Activated CD4-positive, alpha-beta T cell treated with anti-CD3 and anti-CD28 coated beads, Interleukin-2, amount 50 U/mL, for 1 hour (primary cell): ENCODE results near the gene PPIL6.
A peak's percentile ranks its signal among the peaks of the same experiment; 100 is the strongest.
"Not testable (repeated sequence)": the region's sequence is repeated elsewhere in the genome, so short reads cannot be mapped to it uniquely, and the experiment has no call there.

ENCODE experiments used
- DNase-seq: peaks from one replicate; pipeline ENCODE4 v3.0.0-alpha.2; 2020

The PPIL6 gene

DNA sequence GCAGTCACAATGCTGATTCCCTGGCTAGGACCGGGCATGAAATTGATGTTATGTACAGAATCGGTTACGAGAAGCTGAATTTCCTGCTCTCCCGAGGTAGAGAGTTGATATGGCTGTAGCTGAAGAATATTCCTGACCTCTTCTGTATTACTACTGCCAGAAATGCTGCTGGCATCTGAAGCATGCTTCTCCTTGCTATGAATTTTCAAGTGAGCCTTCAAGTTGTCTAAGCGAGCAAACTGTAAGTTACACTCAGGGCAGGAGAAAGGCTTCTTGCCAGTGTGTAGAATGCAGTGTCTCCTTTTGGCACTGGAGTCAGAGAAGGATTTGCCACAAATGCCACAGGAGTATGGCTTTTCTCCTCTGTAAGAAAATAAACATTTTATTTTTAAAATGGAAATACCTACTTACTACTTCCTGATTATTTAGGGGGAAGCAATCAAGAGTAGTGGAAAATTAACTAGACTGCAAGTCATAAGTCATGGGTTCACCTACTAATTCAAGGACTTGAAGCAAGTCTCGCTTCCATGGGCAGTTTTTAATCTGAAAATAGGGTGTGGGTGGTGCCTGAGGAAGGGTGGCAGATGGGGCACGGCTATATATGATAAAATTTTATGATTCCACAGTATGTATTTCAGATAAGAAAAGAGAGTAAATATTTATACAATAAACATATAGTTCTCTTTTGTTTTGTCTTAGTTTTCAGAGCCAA, 25.9 kb upstream of the PPIL6 start:
- no peak for DNase-seq

DNA sequence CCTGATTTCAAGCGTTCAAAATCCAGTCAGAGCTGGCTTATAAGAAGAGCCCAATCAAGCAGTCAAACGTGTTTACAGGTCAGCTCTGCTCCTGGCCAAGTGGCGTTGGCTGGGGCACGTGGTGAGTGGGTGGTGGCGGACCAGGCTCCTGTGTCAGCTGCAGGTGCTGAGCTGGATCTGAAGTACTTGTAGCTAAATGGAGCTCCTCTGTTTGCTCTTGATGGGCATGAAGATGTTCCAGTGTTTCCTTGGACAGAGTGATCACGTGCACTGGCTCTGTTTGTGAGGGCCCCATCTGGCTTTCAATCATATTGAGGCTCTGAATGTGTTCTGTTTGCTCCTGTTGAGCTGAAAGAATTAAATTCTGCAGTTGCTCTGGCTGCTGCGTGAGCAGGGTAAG, 25.3 kb upstream of the PPIL6 start:
- no peak for DNase-seq

DNA sequence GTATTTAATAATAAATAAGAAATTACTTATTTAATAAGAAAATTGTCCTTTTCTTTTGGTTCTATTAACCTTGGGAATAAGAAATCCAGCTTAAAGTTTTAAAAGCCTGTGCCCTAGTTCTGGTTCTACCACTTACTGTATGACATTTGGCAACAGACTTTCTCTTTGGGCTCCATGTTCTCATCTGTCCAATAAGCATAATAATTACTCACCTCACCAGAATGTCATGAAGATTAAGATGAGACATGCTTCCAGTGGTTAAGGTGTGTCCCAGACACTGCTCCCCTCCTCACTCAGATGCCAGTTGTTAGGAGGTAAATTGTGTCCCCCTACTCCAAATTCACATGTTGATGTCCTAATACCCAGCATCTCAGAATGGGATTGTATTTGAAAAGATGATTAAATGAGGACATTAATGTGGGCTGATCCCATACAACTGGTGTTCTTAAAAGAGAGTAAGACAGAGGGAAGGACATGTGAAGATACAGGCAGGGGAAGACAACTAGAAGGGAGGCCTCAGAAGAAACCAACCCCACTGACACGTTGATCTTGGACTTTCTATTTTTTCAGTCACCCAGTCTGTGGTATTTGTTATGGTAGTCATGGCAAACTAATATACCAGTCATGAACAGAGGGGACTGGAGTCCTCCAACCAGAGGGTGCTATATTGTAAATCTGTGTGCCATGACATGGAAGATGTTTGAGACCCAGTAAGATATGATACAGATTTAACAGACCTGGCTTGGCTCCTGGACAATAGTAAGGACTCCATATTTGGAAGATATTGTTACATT, 21.5 kb upstream of the PPIL6 start:
- DNase-seq = no peak

DNA sequence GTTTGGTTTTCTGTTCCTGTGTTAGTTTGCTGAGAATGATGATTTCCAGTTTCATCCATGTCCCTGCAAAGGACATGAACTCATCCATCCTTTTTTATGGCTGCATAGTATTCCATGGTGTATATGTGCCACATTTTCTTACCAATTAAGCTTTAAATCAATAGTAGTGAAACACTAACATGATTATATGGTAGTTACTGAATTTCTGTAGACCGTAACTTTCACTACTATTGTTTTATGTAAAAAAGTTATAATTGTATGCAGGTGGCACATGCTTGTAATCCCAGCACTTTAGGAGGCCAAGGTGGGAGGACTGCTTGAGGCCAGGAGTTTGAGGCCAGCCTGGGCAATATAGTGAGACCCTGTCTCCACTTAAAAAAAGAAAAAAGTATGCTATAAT, 20.8 kb upstream of the PPIL6 start:
- DNase-seq = not testable (repeated sequence)

DNA sequence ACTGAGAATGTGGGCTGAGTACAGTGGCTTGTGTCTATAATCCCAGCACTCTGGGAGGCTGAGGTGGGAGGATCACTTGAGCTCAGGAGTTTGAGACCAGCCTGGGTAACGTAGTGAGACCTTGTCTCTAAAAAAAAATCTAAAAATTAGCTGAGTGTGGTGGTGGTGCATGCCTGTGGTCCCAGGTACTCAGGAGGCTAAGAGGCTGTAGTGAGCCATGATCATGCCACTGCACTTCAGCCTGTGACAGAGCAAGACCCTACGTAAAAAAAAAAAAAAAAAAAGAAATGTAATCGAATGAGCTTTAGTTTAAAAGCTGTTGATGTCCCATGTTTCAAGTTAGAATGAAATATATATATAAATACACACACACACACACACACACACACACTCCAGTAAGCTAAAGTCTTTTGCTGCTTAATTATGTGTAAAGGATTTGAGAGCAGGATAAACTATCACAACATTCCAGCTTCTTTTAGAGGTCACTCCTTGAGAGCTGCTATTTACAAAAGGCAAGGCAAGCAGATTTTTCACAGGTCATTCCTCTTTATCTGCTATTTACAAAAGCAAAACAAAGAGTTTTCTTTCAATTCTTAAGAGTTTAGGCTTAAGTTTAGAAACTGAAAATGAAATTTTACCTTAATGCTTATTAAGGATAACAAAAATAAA, 19.9 kb upstream of the PPIL6 start:
- no peak for DNase-seq

DNA sequence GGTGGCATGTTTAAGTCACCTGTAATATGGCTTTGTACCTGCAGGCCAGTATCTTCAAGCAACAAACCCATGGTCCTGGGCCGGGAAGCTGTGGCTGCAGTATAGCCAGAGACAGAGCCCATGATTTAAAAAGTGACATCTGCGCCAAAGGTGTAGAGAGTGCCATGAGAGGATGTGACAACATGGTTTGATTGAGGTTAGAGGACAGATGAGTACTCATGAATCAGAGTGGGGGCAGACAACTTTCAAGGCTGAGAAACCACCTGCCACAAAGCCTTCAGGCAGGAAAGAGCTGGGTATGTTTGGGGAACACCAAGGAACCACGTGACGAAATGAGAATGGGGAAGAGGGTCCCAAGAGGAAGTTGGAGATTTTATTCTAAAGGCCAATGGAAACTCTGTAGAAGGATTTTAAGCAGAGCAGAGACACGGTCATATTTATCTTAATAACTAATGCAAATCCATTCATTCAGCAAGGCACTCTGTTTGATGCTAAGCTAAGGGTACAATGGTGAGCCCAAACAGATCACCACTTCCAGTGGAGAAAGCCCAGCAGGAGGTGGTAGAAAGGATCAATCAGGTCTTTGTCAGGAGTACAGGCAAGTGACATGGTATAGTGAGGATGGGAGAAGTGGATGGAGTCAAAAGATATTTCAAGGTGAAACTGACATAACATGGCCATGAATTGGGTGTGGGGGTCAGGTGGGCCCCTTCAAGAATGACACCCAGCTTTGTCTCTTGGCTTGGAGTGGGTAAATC, 18.5 kb upstream of the PPIL6 start:
- no peak for DNase-seq

DNA sequence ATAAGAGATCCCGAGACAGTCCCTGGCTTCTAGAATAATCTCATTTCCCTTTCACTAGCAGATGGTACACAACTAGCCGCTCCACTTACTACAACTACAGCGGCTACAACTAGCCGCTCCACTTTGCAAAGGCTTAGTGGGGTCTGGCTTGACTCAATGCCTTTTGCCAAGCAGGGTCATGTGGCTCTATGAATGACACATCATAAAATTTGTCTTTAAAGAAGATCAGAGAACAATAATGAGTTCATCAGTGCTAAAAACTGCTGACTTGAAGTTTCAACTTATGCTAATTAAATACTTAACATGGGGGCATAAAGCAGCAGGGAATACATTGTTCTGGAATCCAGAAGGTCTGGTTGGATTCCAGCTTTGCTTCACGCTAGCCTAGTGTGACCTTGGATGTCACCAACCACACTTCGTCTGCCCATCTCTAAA, 17.2 kb upstream of the PPIL6 start:
- no peak for DNase-seq

DNA sequence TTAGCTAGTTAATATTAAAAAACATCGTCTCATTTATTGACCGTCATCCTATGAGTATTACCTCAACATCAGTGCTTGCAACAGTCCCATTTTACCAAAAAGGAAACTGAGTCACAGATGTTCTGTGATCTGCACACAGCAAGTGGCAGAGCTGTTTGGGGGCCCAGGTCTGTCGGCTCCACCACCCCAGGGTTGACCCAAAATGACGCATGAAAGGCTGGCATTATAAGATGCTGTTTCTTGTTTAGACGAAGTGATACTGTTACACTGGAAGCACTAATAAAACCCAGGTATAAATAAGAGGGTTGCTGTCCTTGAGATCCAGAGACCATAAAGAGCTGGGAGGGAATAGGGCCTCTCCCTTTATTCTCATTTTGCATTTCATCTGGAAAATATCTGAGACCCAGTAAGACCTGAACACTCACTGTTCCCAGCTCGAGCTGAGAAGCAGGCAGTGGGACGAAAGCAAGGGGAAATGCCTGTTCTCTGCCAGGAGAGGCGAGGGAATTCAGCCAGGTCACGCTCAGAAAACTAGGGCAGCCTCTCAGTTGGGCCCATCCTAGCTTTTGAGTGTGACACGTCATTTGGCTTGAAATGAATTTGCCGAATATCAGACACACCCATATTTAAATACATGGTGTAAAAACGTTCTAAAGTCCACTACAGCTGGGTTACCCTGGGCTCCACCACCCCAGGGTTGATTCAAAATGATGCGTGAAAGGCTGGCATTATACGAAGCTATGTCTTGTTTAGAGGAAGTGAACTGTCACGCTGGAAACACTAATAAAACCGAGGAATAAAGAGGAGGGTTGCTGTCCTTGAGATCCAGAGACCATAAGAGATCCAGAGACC, 16.5 kb upstream of the PPIL6 start:
- DNase-seq = no peak

DNA sequence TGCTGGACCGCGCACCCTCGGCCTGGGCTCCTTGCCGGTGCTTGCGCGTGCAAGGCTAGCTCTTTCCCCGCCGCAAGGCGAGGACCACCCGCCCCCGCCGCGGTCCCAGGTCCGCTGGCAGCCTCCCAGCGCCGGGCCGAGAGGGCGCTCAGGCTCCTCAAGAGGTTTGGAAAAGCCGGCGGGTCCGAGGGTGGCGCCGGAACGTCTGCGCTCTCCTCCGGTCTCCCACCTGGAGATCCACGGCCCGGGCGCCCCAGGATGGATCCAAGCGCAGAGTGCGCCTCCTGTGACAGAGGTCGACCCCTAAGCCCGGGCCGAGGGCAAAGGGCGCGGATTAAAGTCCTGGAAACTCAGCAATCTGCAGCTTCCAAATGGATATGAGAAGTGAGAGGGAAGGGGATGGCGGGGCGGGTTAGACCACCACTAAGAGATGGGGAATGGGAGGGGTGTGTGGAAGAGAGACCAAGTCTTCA, 15.7 kb upstream of the PPIL6 start:
- no peak for DNase-seq

DNA sequence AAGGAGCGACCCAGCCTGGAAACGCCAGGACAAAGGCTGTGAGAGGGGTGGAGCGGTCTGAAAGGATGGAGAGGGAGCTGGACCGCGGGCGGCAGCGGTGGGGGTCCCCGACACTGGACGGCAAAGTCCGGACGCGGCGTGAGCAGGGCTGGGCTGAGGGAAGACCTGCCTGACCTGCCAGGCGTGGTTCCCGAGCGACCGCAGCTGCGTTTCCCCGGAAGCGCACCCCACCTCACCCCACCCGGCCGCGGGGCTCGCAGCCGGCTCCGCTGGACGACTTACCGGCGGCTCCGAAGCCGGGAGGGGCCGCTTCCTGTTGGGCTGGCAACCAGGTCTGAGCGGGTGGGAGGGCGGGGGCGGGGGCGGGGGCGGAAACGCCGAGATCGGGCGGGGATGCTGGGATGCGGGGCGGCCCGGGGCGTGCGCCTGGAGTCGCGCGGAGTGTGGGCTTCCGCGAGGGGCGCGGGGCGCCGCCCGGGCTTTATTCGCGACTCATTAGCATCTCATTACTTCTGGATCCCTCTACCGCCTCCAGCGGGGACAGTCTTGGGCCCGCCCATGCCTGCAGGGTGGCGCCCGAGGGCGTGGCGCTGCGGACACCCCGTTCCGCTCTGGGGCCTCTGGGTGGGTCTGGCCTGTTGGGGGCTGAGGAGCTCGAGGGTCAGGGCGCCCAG, 15.1 kb upstream of the PPIL6 start, which contains the start of gene MICAL1:
MICAL1 (minus strand) TSS at position 336 of the 674 bp plus-strand sequence. CDS start 1,576 bp downstream, outside the sequence.
- peak; percentile 70 for DNase-seq

DNA sequence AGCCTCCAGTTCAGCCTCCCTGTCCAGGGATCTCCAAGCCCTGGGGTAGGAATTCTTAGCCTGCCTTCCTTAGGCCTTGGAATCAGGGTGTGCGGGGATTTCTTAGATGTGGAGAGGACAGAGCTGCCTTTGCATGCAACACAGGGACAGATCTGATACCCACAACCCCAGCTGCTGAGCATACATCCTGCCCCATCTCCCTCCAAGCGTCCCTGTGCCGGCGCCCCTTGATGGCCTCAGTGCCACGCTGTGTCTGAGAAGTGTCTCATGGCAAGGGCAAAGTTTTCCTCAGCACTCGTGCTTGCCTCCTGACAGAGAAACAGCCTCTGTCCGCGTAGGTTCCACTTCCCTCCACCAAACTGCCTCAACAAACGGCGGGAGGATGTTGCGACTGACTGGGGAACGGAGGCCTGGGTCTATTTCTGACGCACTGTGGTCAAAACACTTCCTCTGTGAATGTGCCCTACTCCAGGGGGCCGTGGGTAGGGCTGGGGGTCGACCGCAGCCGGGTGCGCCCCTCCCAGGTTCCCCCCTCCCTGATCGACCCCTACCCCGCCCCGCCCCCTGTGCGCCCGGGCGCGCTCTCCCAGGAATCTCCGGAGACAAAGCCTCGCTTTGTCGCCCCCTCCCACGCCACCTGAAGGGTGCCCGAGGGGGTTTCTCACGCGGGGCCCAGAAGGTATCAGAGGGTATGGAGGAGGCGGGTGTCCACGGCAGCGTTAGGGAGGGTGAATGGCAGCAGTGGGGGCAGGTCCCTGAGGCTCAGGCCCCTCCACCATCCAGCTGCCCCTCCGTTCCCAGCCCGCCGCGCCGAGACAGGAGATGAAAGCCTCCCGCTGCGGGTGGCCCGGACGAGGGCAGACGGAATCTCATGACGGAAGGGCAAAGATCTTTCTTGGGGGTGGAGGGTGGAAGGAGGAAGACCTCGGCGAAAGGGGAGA, 14.3 kb upstream of the PPIL6 start:
- peak; percentile 74 for DNase-seq

DNA sequence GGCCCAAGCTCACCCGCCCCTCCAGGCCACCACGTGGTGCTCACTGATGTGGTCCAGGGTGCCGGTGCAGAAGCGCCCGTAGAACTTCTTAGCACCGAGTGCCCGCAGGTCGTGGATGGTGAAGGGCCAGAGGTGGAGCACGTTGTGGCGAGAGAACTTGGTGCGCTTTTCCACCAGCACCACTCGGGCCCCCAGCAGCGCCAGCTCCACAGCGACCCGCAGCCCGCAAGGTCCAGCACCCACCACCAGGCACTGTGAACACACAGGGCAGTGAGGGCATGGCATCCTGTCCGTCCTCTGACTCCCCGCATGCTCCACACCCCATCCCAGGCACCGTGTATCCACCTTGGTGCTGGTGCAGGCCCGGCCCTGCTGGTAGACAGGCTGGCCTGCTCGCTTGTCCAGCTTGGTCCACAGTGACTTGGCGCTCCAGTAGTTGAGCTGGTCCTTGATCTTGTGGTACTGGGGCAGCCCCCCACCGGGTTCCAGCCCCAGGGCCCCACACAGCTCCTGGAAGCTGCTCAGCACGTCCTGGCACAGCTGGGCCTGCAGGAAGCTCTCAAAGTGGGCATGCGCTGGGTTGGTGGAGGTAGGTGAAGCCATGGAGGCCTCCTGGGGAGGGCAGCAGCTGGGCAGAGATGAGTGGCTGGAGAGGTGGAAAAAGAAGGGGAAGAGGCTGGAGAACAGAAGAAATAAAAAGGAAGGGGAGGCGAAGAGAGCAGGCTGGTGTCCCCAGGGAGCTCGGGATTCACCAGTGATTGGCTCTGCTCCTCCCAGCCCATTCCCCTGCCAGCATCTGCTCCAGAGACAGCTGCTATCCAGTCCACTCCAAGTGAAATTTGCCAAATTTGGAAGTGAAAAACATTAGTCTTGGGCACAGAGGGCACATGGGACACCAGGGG, 13.4 kb upstream of the PPIL6 start:
- DNase-seq = no peak

DNA sequence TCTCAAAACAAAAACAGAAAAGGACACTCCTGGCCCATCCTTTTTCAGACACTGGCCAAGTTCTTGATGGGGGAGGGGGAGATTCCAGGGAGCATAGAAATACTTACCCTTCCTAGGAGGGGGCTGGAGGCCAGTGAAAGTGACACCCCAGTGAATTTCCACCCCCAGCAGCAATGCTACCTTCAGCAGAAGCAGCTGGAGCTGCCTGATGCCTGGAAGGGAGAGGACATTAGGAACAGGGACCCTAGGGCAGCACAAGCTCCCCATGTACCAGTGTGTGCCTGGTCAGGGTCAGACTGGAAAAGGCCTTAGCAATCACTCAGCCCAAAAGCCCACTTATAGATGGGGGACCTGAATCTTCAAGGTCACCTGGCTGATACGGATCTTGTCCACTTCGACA, 12.7 kb upstream of the PPIL6 start:
- no peak for DNase-seq

DNA sequence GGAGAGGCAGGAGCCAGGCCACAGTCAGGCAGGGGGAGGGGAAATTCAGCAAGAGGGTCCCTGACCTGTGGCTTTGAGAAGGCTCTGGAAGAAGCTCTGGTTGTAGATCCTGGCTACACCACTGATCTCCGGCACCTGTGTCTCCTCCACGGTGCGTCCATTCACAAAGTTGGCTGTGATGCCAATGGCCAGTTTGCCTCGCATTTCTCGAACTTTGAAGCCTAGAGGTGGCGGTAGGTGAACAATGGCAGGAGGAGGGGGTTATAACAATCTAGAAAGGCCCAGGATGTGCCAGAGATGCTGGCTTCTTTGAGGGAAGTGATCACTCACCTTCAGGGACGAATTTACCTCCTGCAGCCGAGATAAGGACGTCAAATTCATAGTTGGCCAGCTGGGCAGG, 11.8 kb upstream of the PPIL6 start:
- no peak for DNase-seq

DNA sequence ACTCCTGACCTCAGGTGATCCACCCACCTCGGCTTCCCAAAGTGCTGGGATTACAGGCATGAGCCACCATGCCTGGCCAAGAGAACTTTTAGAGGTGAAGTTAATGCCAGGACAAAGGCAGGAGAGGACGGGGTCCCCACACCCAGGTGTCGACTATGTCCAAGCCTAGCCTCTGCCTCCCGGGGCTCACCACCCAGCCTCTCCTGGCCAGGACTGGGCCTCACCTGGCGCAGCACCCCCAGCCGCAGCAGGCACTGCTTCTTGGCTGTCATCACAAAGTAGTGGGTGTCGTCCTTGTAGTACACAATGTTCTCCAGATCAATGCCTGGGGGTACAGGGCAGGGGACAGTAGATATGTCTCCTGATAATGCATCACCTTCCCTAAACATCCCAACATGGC, 10.9 kb upstream of the PPIL6 start:
- no peak for DNase-seq

DNA sequence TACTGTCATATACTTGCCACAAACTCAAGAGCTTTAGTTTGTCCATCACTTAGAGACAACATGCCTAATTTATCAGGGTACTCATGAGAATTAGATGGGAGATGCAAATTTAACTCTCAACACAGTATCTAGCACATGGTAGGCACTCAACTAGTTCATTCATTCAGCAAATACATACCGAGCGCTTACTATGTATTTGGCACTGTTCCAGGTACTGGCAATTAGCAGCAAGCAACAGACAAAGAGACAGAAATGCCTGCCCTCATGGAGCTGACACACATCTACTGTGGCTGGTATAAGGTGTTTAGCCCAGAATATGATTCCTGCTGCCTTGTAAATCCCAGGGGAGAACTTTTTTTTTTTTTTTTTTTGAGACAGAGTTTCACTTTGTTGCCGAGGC, 10.4 kb upstream of the PPIL6 start:
- DNase-seq = no peak

DNA sequence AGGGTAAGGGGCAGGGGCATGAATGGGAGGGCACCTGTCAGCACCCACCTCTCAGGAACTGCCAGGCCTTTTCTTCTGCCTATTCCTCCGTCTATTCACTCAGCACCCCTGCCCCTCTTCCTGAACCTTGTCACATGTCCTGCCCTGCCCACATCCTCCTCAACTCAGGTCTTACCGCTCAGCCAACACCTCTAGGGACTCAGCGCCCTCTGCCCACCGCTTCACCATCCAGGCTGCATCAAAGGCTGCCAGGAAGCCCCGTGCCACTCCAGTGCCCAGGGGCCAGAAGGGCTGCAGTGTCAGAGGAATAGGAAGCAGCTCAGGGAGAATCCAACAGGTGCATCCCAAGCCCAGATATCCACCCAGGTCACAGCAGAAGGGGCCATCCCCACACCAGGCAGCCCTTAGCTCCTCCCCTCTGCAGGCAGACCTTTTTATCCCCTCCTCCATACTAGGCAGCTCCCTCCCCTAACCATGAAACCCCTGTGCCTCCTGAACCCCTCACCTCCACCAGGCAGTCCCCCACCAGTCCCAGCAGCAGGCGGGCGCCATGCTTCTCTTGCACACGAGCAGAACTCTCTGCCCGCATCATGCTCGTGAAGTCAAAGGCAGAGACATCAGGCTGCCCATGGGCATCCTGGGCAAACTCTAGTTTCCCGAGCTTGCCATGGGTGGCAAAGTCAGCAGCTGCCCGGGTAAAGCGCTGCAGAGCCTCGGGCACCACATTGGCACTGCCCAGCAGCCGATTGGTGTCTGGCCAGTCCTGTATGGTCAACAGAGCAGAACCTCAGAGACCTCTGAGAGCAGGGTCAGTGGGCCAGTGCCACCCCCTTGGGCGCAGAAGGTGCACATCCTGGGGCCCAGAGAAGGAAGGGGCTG, 9.6 kb upstream of the PPIL6 start:
- DNase-seq = no peak
